Measurements from ENCODE around the gene COMP. TPM values are rescaled to one million over a fixed set of nuclear protein-coding genes. Genes with fewer than 3 reads are reported as not detected.

COMP gene
- total RNA-seq, 1 experiment from 2014 or later = 0.54 TPM

DNA sequence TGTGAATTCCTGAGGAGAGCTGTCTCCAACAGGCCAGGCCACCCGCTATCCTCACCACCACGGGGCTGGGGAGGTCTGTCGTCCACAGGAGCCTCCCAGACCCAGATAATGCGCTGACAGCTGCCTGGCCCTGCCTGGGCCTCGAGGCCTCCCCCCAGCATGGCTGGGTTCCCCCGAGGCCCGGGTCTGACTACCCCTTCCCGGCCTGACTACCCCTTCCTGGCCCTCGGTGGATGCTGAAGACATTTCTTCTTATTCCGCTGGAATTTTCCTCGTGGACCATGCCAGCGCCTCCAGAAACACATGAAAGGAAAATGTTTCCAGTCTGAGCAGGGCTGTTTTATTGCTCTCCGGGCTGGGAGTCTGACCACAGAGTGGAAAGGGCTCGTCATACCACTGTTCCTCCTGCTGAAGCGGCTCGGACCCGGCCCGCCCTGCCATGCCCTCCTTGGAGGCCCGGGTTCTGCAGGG lies 16.8 kb upstream of the COMP start:
- DNase-seq (ENCODE audit: low spot score) = no peak
- in situ Hi-C loops (cut with HindIII; ENCODE audit: low sequenced_read_pairs) = no loop called here

DNA sequence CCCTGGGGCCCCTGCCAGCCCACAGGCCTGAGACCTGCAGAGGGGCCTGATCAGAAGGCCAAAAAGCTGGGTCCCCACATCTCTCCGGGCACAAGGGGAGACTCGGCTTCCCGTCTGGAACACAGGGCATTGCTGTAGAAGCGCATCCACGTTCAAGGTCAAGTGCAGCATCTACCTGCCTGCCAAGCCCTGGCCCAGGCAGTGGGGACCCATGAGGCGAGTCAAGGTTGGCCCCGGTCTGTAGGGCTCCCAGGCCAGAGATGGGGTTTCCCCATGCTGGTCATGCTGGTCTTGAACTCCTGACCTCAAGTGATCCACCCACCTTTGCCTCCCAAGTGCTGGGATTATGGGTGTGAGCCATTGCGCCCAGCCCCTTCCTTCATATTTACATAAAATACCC lies 13.5 kb upstream of the COMP start:
- no peak for DNase-seq (ENCODE audit: low spot score)
- in situ Hi-C loops (cut with HindIII; ENCODE audit: low sequenced_read_pairs) = no loop called here

DNA sequence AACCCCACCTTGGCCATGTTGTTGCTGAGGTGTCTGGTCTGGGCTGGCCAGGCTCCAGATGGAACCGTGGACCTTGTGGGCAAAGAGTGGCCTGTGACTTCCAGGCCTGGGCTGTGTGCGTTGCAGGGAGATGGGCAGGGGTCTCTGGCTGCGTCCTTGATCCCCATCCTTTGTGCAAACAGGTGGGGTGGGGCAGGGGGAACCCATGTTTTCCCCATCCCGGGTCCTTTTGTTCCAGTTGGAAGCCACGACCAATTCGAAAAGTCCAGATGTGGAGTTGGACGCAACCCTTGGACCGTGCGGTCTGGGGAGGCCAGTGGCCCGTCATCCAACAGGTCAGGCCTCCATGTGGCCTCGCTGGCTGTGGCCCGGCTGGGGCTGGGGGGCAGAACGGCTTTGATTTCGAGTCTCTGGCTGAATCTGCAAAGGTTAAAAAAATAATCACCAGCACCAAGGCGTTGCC lies 13.1 kb upstream of the COMP start:
- in situ Hi-C loops (cut with HindIII; ENCODE audit: low sequenced_read_pairs) = no loop called here

DNA sequence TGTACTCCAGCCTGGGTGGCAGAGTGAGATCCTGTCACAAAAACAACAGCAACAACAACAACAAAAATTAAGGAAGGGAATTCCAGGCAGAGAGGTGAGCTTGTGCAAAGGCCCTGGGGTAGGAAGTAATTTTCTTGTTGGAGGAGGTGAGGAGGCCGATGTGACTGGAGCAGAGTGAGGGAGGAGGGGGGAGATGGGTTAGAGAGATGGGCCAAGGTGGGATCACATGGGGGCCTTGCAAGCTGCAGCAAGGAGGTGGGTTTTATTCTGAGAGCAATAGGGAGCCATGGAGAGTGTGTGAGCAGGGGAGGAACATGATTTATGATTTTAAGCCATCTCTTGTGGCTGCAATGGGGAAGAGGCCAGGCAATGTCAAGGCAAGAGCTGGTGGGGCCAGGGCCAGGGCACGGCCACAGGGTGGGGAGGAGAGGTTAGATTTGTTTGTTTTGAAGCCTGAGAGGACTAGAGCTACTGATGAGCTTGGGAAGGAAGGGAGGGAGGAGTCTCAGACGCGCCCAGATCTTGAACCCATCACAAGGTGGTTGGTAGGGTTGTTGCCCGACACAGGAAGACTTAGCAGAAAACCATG lies 12.5 kb upstream of the COMP start:
- in situ Hi-C loops (cut with HindIII; ENCODE audit: low sequenced_read_pairs) = no loop called here
- no peak for DNase-seq (ENCODE audit: low spot score)

More for the DNA sequence above, 13.1 kb upstream of the COMP start:
- no peak for DNase-seq (ENCODE audit: low spot score)

DNA sequence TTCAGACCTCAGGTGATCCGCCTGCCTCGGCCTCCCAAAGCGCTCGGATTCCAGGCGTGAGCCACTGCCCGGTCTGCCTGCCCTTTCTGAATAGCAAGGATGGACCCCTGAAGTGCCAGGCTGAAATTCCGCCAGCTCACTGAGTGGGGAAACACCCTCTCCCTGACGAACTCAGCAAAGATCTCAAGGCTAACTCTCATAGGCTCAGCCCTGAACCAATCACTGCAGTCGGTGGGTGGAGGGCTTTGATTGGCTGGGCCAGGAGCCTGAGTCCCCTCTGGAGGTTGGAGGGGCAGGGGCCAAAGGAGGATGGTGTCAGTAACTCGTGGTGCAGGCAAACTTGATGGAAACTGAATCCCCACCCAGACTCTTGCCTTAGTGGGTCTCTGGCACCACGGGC lies 11.2 kb upstream of the COMP start:
- no peak for DNase-seq (ENCODE audit: low spot score)
- in situ Hi-C loops (cut with HindIII; ENCODE audit: low sequenced_read_pairs) = no loop called here

DNA sequence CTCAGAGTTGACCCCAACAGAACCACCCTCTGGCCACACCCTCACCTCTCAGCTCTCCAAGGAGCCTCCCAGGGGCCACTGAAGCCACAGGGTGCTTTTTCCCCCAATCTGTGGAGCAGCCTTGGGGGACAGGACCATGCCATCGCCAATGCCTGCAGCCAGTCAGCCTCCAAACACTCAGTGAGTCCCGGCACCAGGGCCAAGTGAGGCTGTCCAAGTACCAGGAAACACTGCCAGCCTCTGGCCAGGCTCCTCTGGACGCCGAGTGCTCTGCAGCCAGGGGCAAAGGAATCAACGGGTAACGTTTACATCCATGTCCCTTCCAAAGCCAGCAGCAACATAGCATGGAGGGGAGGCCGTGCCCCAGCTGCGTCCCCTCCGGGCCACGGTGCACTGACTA lies 9.5 kb upstream of the COMP start:
- in situ Hi-C loops (cut with HindIII; ENCODE audit: low sequenced_read_pairs) = no loop called here
- no peak for DNase-seq (ENCODE audit: low spot score)

DNA sequence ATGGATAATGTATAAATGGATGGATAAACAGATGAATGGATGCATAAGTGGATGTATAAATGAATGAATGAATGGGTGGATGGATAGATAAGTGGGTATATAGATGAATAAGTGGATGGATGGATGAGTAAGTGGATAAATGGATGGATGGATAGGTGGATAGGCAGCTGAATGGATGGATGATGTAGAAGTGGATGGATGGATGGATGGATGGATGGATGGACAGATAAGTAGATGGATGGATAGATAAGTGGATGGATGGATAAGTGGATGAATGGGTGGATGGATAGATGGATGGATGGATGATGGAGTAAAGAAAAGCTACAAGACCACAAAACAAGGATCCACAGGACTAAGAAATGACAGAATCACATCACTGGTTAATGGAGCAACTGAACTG lies 9.0 kb upstream of the COMP start:
- no peak for DNase-seq (ENCODE audit: low spot score)
- in situ Hi-C loops (cut with HindIII; ENCODE audit: low sequenced_read_pairs) = no loop called here

DNA sequence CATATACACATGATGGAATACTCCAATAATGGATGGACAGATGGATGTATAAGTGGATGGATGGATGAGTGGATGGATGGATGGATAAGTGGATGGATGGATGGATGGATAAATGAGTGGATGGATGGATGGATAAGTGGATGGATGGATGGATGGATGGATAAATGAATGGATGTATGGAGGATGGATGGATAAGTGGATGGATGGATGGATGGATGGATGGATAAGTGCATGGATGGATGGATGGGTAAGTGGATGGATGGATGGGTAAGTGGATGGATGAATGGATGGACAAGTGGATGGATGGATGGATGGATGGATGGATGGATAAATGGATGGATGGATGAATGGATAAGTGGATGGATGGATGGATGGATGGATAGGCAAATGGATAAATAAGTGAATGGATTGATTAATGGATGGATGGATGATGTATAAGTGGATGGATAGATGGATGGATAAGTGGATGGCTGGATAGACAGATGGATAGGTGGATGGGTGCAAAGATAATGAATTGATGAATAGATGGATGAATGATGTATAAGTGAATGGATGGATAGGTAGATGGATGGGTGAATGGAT lies 8.4 kb upstream of the COMP start:
- in situ Hi-C loops (cut with HindIII; ENCODE audit: low sequenced_read_pairs) = no loop called here

GRCh38 chr19:18798384-18799352 lies 7.6 kb upstream of the COMP start:
- no peak for DNase-seq (ENCODE audit: low spot score)
- in situ Hi-C loops (cut with HindIII; ENCODE audit: low sequenced_read_pairs) = no loop called here

More for the DNA sequence above, 8.4 kb upstream of the COMP start:
- DNase-seq (ENCODE audit: low spot score) = no peak

DNA sequence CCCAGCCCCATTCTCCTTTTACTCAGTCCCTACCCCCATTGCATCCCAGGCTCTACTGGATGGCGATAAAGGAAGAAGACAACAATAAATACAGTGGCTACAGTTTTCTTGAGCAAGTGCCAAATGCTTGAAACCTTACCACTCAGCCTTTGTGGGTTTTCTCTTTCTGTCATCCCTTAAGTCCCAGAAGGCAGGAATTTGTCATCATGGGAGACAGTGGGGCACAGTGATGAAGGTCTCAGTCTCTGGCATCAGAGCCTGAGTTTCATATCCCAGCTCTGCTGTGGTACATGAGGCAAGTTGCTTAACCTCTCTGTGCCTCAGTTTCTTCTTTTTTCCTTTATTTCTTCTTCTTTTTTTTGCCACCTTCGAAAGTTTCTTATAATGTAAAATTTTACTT lies 5.1 kb upstream of the COMP start:
- DNase-seq (ENCODE audit: low spot score) = no peak
- in situ Hi-C loops (cut with HindIII; ENCODE audit: low sequenced_read_pairs) = no loop called here

GRCh38 chr19:18795540-18795939 lies 4.4 kb upstream of the COMP start:
- in situ Hi-C loops (cut with HindIII; ENCODE audit: low sequenced_read_pairs) = no loop called here
- no peak for DNase-seq (ENCODE audit: low spot score)

GRCh38 chr19:18794692-18795091 lies 3.6 kb upstream of the COMP start:
- in situ Hi-C loops (cut with HindIII; ENCODE audit: low sequenced_read_pairs) = no loop called here

DNA sequence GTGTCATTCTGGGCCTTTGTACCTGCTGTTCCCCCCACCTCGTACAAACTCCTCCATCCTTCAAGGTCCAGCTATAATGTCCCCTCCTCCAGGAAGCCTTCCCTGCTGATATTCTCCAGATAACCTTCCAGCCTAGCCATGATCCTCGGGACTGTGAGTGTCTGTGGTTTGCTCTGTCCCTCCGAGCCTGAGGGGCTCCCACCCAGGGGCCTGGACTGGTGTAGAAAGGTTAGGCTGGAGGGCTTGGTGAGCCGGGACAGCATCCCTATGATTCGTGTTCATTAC lies 2.9 kb upstream of the COMP start:
- DNase-seq (ENCODE audit: low spot score) = no peak
- in situ Hi-C loops (cut with HindIII; ENCODE audit: low sequenced_read_pairs) = no loop called here

More at GRCh38 chr19:18794692-18795091, 3.6 kb upstream of the COMP start:
- no peak for DNase-seq (ENCODE audit: low spot score)

GRCh38 chr19:18793144-18794028 lies 2.3 kb upstream of the COMP start:
- in situ Hi-C loops (cut with HindIII; ENCODE audit: low sequenced_read_pairs) = no loop called here
- DNase-seq (ENCODE audit: low spot score) = no peak

- in situ Hi-C loops (cut with HindIII; ENCODE audit: low sequenced_read_pairs) = no loop called here
- DNase-seq (ENCODE audit: low spot score) = no peak
Observed at GRCh38 chr19:18792661-18793060, 1.6 kb upstream of the COMP start.

- DNase-seq (ENCODE audit: low spot score) = no peak
- in situ Hi-C loops (cut with HindIII; ENCODE audit: low sequenced_read_pairs) = no loop called here
Observed at GRCh38 chr19:18791315-18791678, 192 bp upstream of the COMP start.

DNA sequence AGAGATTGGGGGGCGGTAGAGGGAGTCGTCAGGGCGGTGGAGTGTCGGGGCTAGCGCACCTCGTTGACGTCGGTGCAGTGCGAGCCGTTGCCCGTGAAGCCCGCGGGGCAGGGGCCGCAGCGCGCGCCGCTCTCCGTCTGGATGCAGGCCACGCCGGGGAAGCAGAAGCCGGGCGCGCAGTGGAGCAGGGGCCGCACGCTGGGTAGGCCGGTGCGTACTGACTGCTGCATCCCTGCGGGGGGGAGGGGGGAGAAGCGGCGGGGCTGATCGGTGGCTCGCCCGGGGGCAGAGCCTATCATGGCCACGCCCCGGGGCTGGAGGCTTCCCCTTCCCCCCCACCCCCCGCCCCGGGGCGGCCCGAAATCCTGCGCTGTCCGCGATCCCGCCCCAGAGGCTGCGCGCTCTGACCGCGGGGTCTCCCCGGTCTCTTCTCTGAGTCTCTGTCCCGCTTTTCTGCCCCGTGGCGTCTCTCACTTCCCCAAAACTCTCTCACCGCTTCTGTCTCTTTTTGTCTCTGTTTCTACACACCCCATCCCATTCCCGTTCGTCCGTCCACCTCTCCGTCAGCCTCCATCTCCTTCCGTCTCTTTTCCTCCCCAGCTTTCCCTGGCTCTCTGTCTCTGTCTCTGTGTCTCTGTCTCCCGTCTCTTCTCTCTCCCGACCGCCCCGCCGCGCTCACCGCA lies 1.1 kb downstream of the COMP start:
- in situ Hi-C loops (cut with HindIII; ENCODE audit: low sequenced_read_pairs) = no loop called here
- no peak for DNase-seq (ENCODE audit: low spot score)

GRCh38 chr19:18789422-18789869 lies 1.7 kb downstream of the COMP start:
- no peak for DNase-seq (ENCODE audit: low spot score)
- in situ Hi-C loops (cut with HindIII; ENCODE audit: low sequenced_read_pairs) = no loop called here

Data from G401 (cell line).